NCI-H1105 treated with DMSO at 0.1 percent for 48 hours (cell line): ENCODE data around the gene NTF4.
"Not testable (repeated sequence)": the region's sequence is repeated elsewhere in the genome, so short reads cannot be mapped to it uniquely, and the experiment has no call there.

Source experiments
- DNase-seq: peaks from one replicate; lab custom pipeline; 2025; lab: John Stamatoyannopoulos, UW

NTF4 gene

GRCh38 chr19:49056902-49057596 lies 7.6 kb downstream of the NTF4 start:
- not testable (repeated sequence) for DNase-seq

GRCh38 chr19:49056101-49056901 lies 8.3 kb downstream of the NTF4 start:
- peak; percentile 44 for DNase-seq

- not testable (repeated sequence) for DNase-seq
Observed at GRCh38 chr19:49050376-49051033, 14.1 kb downstream of the NTF4 start.

- not testable (repeated sequence) for DNase-seq
Observed at GRCh38 chr19:49049834-49050233, 14.8 kb downstream of the NTF4 start.

DNA sequence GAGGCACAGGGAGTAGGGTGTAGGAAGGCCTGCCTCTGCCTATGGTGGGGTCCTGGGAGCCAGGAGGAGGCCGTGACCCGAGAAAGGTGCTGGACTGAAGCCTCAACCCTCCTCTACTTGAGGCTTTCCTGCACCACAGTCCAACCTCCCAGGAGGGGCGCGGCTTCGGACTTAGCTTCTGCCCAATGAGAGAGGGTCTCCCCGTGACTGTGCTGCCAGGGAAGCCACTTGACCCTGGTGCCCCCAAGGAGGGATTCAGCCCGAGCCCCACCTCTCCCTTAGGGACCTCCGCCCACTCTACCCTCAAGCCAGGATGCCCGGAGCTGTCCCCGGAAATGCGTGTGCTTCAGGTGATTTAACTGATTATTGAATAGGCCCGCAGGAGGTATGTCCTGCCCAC lies 15.6 kb downstream of the NTF4 start, which contains the start of gene CGB8:
CGB8 (minus strand) TSS at position 101 of the 400 bp plus-strand sequence. CDS start 372 bp downstream, outside the sequence.
- DNase-seq = not testable (repeated sequence)

GRCh38 chr19:49043548-49043947 lies 21.1 kb downstream of the NTF4 start, which contains the start of gene CGB5:
TSS of gene CGB5 (plus strand) at chr19:49043848. CDS start at chr19:49044210, 362 bp downstream.
- not testable (repeated sequence) for DNase-seq

- not testable (repeated sequence) for DNase-seq
Observed at GRCh38 chr19:49042666-49043065, 22.0 kb downstream of the NTF4 start.

DNA sequence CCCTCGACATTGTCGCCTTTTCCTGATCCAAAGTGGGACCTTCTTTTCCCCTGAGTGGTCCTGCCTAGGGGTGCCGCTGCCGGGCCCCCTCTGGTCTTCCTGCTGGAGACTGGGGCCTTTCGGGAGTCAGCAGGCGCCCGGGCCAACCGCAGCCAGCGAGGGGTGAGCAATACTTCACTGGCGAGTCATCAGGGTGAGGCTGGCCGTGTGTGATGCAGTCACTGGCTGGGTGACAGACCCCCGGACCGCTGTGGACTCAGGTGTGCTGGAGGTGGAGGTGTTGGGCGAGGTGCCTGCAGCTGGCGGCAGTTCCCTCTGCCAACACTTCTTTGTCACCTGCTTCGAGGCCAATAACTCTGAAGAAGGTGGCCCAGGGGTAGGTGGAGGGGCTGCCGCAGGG lies 22.4 kb downstream of the NTF4 start:
- no peak for DNase-seq

- not testable (repeated sequence) for DNase-seq
Observed at GRCh38 chr19:49039736-49040135, 24.9 kb downstream of the NTF4 start.

GRCh38 chr19:49038557-49039276 lies 25.9 kb downstream of the NTF4 start:
- DNase-seq = not testable (repeated sequence)

DNA sequence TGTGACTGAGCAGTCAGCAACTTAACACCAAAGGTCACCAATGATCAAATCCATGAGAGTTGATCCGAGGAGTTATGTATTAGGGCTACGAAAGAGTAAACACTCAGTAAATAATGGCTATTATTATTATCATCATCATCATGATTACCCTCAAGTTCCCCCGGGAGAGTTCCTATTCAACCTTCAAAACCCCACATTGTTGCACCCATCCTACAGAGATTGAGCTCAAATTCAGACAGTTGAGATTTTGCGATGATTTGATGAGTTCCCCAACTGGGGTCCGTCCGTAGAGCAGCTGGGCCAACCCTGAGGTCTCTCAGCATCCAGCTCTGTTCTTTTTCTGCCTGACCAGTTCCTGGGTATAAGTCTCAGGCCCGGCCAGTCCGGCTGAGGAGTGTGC lies 26.5 kb downstream of the NTF4 start:
- not testable (repeated sequence) for DNase-seq

DNA sequence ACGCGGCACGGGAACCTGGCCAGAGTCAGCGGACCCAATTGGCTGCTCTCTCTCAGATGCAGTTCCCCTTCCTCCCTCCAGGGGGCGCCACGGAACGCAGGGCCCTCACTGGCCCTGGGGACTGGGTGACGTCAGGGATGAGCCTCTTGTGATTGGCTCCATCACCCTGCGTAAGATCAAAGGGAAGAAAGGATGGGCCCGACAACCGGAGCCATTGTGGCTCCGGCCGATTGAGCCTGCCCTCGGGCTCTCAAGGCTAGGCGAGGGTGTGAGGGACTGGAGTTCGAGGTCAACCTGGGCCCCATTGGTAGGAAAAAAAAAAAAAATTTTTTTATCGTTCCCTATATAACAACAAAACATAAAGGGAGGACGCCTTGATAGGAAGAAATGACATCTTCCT lies 27.8 kb downstream of the NTF4 start, which contains the start of gene CGB1:
CGB1 (minus strand) TSS at position 81 of the 400 bp plus-strand sequence. CDS start 184 bp downstream, outside the sequence.
- peak; percentile 7 for DNase-seq

- DNase-seq = peak; percentile 55
Observed at GRCh38 chr19:49031642-49032301, 32.8 kb downstream of the NTF4 start, which contains the start of gene CGB2. TSS of gene CGB2 (plus strand) at chr19:49031890. CDS start at chr19:49032096, 206 bp downstream.

GRCh38 chr19:49030323-49030722 lies 34.3 kb downstream of the NTF4 start:
- not testable (repeated sequence) for DNase-seq

GRCh38 chr19:49029749-49030148 lies 34.9 kb downstream of the NTF4 start:
- not testable (repeated sequence) for DNase-seq

DNA sequence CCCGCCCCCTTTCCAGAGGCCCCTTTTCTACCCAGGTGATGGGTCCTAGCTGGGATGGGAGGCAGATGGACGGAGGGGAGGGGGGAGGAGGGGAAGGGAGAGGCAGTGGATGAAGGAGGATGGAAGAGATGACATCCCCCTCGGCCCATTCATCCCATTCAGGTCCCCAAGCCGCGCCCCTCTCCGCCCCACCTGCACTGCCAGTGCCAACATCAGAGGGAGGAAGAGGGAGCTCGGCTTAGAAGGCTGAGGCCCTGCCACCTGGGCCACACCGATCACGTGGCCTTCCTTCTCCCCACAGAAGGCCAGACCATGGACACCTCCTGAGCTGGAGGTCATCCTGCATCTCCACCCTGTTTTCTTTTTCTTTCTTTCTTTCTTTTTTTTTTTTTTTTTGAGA lies 35.9 kb downstream of the NTF4 start:
- DNase-seq = not testable (repeated sequence)

DNA sequence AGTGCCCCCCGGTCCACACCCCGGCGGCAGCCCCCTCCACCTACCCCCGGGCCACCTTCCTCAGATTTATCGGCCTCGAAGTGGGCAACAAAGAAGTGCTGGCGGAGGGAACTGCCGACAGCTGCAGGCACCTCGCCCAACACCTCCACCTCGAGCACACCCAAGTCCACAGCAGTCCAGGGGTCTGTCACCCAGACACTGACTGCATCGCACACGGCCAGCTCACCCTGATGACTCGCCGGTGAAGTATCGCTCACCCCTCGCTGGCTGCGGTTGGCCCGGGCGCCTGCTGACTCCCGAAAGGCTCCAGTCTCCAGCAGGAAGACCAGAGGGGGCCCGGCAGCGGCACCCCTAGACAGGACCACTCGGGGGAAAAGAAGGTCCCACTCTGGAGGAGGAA lies 39.0 kb downstream of the NTF4 start:
- not testable (repeated sequence) for DNase-seq

- DNase-seq = not testable (repeated sequence)
Observed at GRCh38 chr19:49025088-49025487, 39.5 kb downstream of the NTF4 start.

- DNase-seq = not testable (repeated sequence)
Observed at GRCh38 chr19:49024233-49024632, 40.4 kb downstream of the NTF4 start, which contains the start of gene CGB3. TSS of gene CGB3 (minus strand) at chr19:49024333. CDS start at chr19:49023971, 362 bp downstream.

GRCh38 chr19:49022116-49022515 lies 42.5 kb downstream of the NTF4 start:
- no peak for DNase-seq
